Caki2 (cell line): ENCODE measurements around the gene RAPGEF4. TPM values are rescaled to one million over a fixed set of nuclear protein-coding genes. Genes with fewer than 3 reads are reported as not detected.

Experiments used
- total RNA-seq: library from RNA; depleted of rRNA; stranded (reverse); fragments of >200 nt; shearing (Covaris generic); gene quantifications from 2 replicates; pipeline ENCODE4 v1.2.3, GENCODE V29; 2014; ENCODE audit warnings: low replicate concordance; rRNA removed

Gene RAPGEF4
- total RNA-seq, 1 experiment from 2014 or later: not detected

Other genes starting within 250 kb of the RAPGEF4 start
- gene PDK1, start 179.8 kb upstream of the RAPGEF4 start, total RNA-seq: 39.2 and 44.6 TPM in 2 replicates